Right ventricle myocardium inferior (tissue), 1 donor: ENCODE measurements around the gene DBI. TPM values are rescaled to one million over a fixed set of nuclear protein-coding genes. Genes with fewer than 3 reads are reported as not detected.
"Not testable (repeated sequence)": the region's sequence is repeated elsewhere in the genome, so short reads cannot be mapped to it uniquely, and the experiment has no call there.

Experiments used
- ATAC-seq: fragments of 200-7000 bp; cut with Tn5 transposase; one replicate; pipeline ENCODE4 v1.9.1; 2020; ENCODE audit warnings: mild to moderate bottlenecking, moderate library complexity
- DNase-seq: peaks from one replicate; pipeline ENCODE4 v3.0.0; 2021; ENCODE audit errors: missing footprints
- intact Hi-C: fragments of 100-400 bp; cut with DNase I; formaldehyde crosslinking; loops from one replicate; pipeline ENCODE4 v1.11.0; 2022
- total RNA-seq: library from RNA; stranded (reverse); fragmentation: NEBNext Ultra II Directional; extraction: Animal tissue kit (Norgen Biotek cat#: 25700); gene quantifications from one replicate; pipeline ENCODE4 v1.2.1, GENCODE V29; 2021
- donor health status: DM: no; HTN: yes; CAD: no; lungs with severe emphysema.

The DBI gene
- total RNA-seq, 1 donor from 2014 or later: 299 TPM

GRCh38 chr2:119385466-119385865, 18.7 kb downstream of the DBI start:
- DNase-seq (no peak), ATAC-seq (no peak)
- intact Hi-C loops: no loop called here

- intact Hi-C loops: loop anchor here (1.0 kb wide), 1 partner anchor 20 kb away; no protein-coding TSS in a partner anchor
- peak; percentile 85 for ATAC-seq
- peak; percentile 81 for DNase-seq
These were observed 20.8 kb downstream of the DBI start for GRCh38 chr2:119387381-119388129.

GRCh38 chr2:119389615-119390306, 23.0 kb downstream of the DBI start:
- peak; percentile 73 for DNase-seq
- intact Hi-C loops: no loop called here
- peak; percentile 30 for ATAC-seq

- intact Hi-C loops: no loop called here
- DNase-seq: no peak
- ATAC-seq: no peak
These were observed 27.4 kb downstream of the DBI start for GRCh38 chr2:119393971-119394748.

GRCh38 chr2:119397196-119397595, 30.4 kb downstream of the DBI start:
- ATAC-seq (no peak), DNase-seq (no peak)
- intact Hi-C loops: no loop called here

- intact Hi-C loops: loop anchor here (2.0 to 10.0 kb wide), 2 partner anchors 35 to 193 kb away; partner anchors contain the start of genes C2orf76 and DBI
- DNase-seq (no peak), ATAC-seq (no peak)
These were observed 35.3 kb downstream of the DBI start for GRCh38 chr2:119402106-119402505.

GRCh38 chr2:119402645-119403560, 36.1 kb downstream of the DBI start:
- ATAC-seq (peak; percentile 82), DNase-seq (no peak)
- intact Hi-C loops: loop anchor here (2.0 to 10.0 kb wide), 2 partner anchors 36 to 192 kb away; partner anchors contain the start of genes C2orf76 and DBI

GRCh38 chr2:119403618-119404017, 36.8 kb downstream of the DBI start:
- intact Hi-C loops: loop anchor here (2.0 to 10.0 kb wide), 2 partner anchors 37 to 191 kb away; partner anchors contain the start of genes C2orf76 and DBI
- not testable (repeated sequence) for ATAC-seq, DNase-seq

- no peak for DNase-seq
- intact Hi-C loops: loop anchor here (5.0 to 10.0 kb wide), 2 partner anchors 190 to 257 kb away; no protein-coding TSS in a partner anchor
- no peak for ATAC-seq
These were observed 38.4 kb downstream of the DBI start for GRCh38 chr2:119405151-119405550.

- DNase-seq: no peak
- intact Hi-C loops: loop anchor here (1.0 to 10.0 kb wide), 3 partner anchors 69 to 255 kb away; no protein-coding TSS in a partner anchor
- ATAC-seq: peak; percentile 78
These were observed 40.8 kb downstream of the DBI start for GRCh38 chr2:119407430-119408220.

GRCh38 chr2:119408221-119408619, 41.4 kb downstream of the DBI start:
- ATAC-seq (peak; percentile 56), DNase-seq (no peak)
- intact Hi-C loops: loop anchor here (5.0 to 10.0 kb wide), 2 partner anchors 187 to 254 kb away; no protein-coding TSS in a partner anchor

- intact Hi-C loops: loop anchor here (5.0 to 10.0 kb wide), 2 partner anchors 185 to 253 kb away; no protein-coding TSS in a partner anchor
These were observed 42.7 kb downstream of the DBI start for GRCh38 chr2:119409506-119409905.

GRCh38 chr2:119414894-119415293, 48.1 kb downstream of the DBI start:
- ATAC-seq (no peak), DNase-seq (no peak)
- intact Hi-C loops: no loop called here

More at GRCh38 chr2:119409506-119409905, 42.7 kb downstream of the DBI start:
- no peak for ATAC-seq
- DNase-seq: no peak

GRCh38 chr2:119415630-119416029, 48.9 kb downstream of the DBI start:
- DNase-seq (no peak), ATAC-seq (no peak)
- intact Hi-C loops: no loop called here

GRCh38 chr2:119416299-119416923, 49.6 kb downstream of the DBI start:
- DNase-seq: no peak
- intact Hi-C loops: no loop called here
- no peak for ATAC-seq

- no peak for ATAC-seq
- no peak for DNase-seq
- intact Hi-C loops: no loop called here
These were observed 51.1 kb downstream of the DBI start for GRCh38 chr2:119417908-119418307.

- DNase-seq (no peak), ATAC-seq (no peak)
- intact Hi-C loops: no loop called here
These were observed 52.3 kb downstream of the DBI start for GRCh38 chr2:119419065-119419464.
